Stomach smooth muscle (tissue), 2 donors: ENCODE results near the gene HAND2.

ENCODE experiments used
- H3K27ac ChIP-seq: one replicate; pipeline ENCODE4 v1.7.0; 2013; ENCODE audit warnings: mild to moderate bottlenecking, low read length, inconsistent platforms
- H3K27me3 ChIP-seq, 2 donors: one replicate each; pipeline ENCODE4 v1.7.0; 2013; ENCODE audit warnings: low read length in 2 of 2; ENCODE audit not compliant: insufficient read depth in 2 of 2, control insufficient read depth in 1 of 2
- H3K36me3 ChIP-seq, 2 donors: one replicate each; pipeline ENCODE4 v1.7.0; 2013; ENCODE audit warnings: low read length in 2 of 2; ENCODE audit not compliant: control insufficient read depth in 2 of 2, insufficient read depth in 2 of 2
- H3K4me1 ChIP-seq: one replicate; pipeline ENCODE4 v1.7.0; 2013; ENCODE audit warnings: low read length; ENCODE audit not compliant: control insufficient read depth, insufficient read depth
- H3K4me3 ChIP-seq, 2 donors: one replicate each; pipeline ENCODE4 v1.7.0; 2013; ENCODE audit warnings: low read length in 2 of 2
- H3K9ac ChIP-seq, 2 donors: one replicate each; pipeline ENCODE4 v1.7.0; 2013; ENCODE audit warnings: low read length in 2 of 2, mild to moderate bottlenecking in 1 of 2
- H3K9me3 ChIP-seq, 2 donors: one replicate each; pipeline ENCODE4 v1.7.0; 2013; ENCODE audit warnings: low read length in 2 of 2; ENCODE audit not compliant: control insufficient read depth in 2 of 2
- donor health status: healthy.
- donor health status: Pancreatic carcinoma.

HAND2 gene

GRCh38 chr4:173500841-173501591 is 29.0 kb downstream of the HAND2 start:
- H3K36me3 ChIP-seq, result no peaks in the 10 kb centered on the region
- H3K9me3 ChIP-seq, result no peaks in the 10 kb centered on the region
- no peak overlapping the region for H3K9ac ChIP-seq
- peaks cover 28% of the 10 kb centered on the region for H3K4me1 ChIP-seq
- no peak overlapping the region for H3K27ac ChIP-seq
- peak overlapping the region in 1 of 2 donors; percentile 55 for H3K4me3 ChIP-seq
- no peaks in the 10 kb centered on the region for H3K27me3 ChIP-seq

GRCh38 chr4:173499658-173500535 is 30.1 kb downstream of the HAND2 start:
- H3K4me1 ChIP-seq, result peaks cover 19% of the 10 kb centered on the region
- no peak overlapping the region for H3K9ac ChIP-seq
- H3K27ac ChIP-seq, result no peak overlapping the region
- H3K9me3 ChIP-seq, result no peaks in the 10 kb centered on the region
- H3K36me3 ChIP-seq, result no peaks in the 10 kb centered on the region
- no peak overlapping the region for H3K4me3 ChIP-seq
- no peaks in the 10 kb centered on the region for H3K27me3 ChIP-seq

- H3K36me3 ChIP-seq, result no peaks in the 10 kb centered on the region
- H3K9ac ChIP-seq, result no peak overlapping the region
- H3K4me3 ChIP-seq, result no peak overlapping the region
- no peak overlapping the region for H3K27ac ChIP-seq
- H3K9me3 ChIP-seq, result no peaks in the 10 kb centered on the region
- H3K4me1 ChIP-seq, result peaks cover 12% of the 10 kb centered on the region
- H3K27me3 ChIP-seq, result no peaks in the 10 kb centered on the region
Measured at GRCh38 chr4:173498771-173499170, 31.3 kb downstream of the HAND2 start.

- no peaks in the 10 kb centered on the region for H3K36me3 ChIP-seq
- no peak overlapping the region for H3K4me3 ChIP-seq
- H3K27ac ChIP-seq, result no peak overlapping the region
- no peak overlapping the region for H3K9ac ChIP-seq
- H3K27me3 ChIP-seq, result no peaks in the 10 kb centered on the region
- no peaks in the 10 kb centered on the region for H3K9me3 ChIP-seq
- H3K4me1 ChIP-seq, result peaks cover 12% of the 10 kb centered on the region
Measured at GRCh38 chr4:173498023-173498422, 32.0 kb downstream of the HAND2 start.

- Histone ChIP-seq H3K9ac (peak overlapping the region; percentile 62 to 69), H3K4me1 (peaks cover 26% of the 10 kb centered on the region), H3K27me3 (no peaks in the 10 kb centered on the region), H3K27ac (no peak overlapping the region), H3K4me3 (peak overlapping the region; percentile 82), H3K36me3 (no peaks in the 10 kb centered on the region), H3K9me3 (no peaks in the 10 kb centered on the region)
Measured at GRCh38 chr4:173494013-173494970, 35.7 kb downstream of the HAND2 start.

- no peaks in the 10 kb centered on the region for H3K27me3 ChIP-seq
- H3K4me3 ChIP-seq, result no peak overlapping the region
- H3K27ac ChIP-seq, result no peak overlapping the region
- peaks cover 26% of the 10 kb centered on the region for H3K4me1 ChIP-seq
- H3K9me3 ChIP-seq, result no peaks in the 10 kb centered on the region
- H3K36me3 ChIP-seq, result no peaks in the 10 kb centered on the region
- H3K9ac ChIP-seq, result no peak overlapping the region
Measured at GRCh38 chr4:173493041-173493440, 37.0 kb downstream of the HAND2 start.

GRCh38 chr4:173492315-173492714 is 37.7 kb downstream of the HAND2 start:
- no peaks in the 10 kb centered on the region for H3K36me3 ChIP-seq
- H3K9ac ChIP-seq, result no peak overlapping the region
- H3K27ac ChIP-seq, result no peak overlapping the region
- no peaks in the 10 kb centered on the region for H3K9me3 ChIP-seq
- no peaks in the 10 kb centered on the region for H3K27me3 ChIP-seq
- H3K4me3 ChIP-seq, result no peak overlapping the region
- peaks cover 26% of the 10 kb centered on the region for H3K4me1 ChIP-seq

- Histone ChIP-seq H3K9ac (no peak overlapping the region), H3K27me3 (no peaks in the 10 kb centered on the region), H3K9me3 (no peaks in the 10 kb centered on the region), H3K4me1 (peaks cover 31% of the 10 kb centered on the region), H3K4me3 (no peak overlapping the region), H3K36me3 (no peaks in the 10 kb centered on the region), H3K27ac (peak overlapping the region; percentile 49)
Measured at GRCh38 chr4:173490817-173491528, 39.1 kb downstream of the HAND2 start.

- Histone ChIP-seq H3K27ac (peak overlapping the region; percentile 58), H3K27me3 (no peaks in the 10 kb centered on the region), H3K36me3 (no peaks in the 10 kb centered on the region), H3K9ac (no peak overlapping the region), H3K9me3 (no peaks in the 10 kb centered on the region), H3K4me3 (no peak overlapping the region), H3K4me1 (peaks cover 31% of the 10 kb centered on the region)
Measured at GRCh38 chr4:173490256-173490655, 39.8 kb downstream of the HAND2 start.

- H3K27ac ChIP-seq, result no peak overlapping the region
- H3K27me3 ChIP-seq, result no peaks in the 10 kb centered on the region
- H3K36me3 ChIP-seq, result no peaks in the 10 kb centered on the region
- peaks cover 31% of the 10 kb centered on the region for H3K4me1 ChIP-seq
- H3K4me3 ChIP-seq, result no peak overlapping the region
- no peak overlapping the region for H3K9ac ChIP-seq
- H3K9me3 ChIP-seq, result no peaks in the 10 kb centered on the region
Measured at GRCh38 chr4:173489514-173489913, 40.5 kb downstream of the HAND2 start.
